ENCODE results near the gene VCAM1. TPM values are rescaled to one million over a fixed set of nuclear protein-coding genes. Genes with fewer than 3 reads are reported as not detected.

The VCAM1 gene
- polyA plus RNA-seq, 1 donor from 2014 or later, result 3.2 TPM

GRCh38 chr1:100746542-100746932 lies 27.0 kb downstream of the VCAM1 start:
- H3F3A ChIP-seq (ENCODE audit: insufficient read depth, low read length, poor library complexity, severe bottlenecking), result no peaks in the 10 kb centered on the region
- H2AFZ ChIP-seq (ENCODE audit: low read depth, low read length), result no peak overlapping the region
- peaks cover 3% of the 10 kb centered on the region for H3K9me3 ChIP-seq (ENCODE audit: low read length)
- no peaks in the 10 kb centered on the region for H4K20me1 ChIP-seq (ENCODE audit: insufficient read depth)
- no peaks in the 10 kb centered on the region for H3K27me3 ChIP-seq (ENCODE audit: insufficient read depth, low read depth, low read length)
- TF ChIP-seq REST (IDR thresholded peaks at IDR 0.05; ENCODE audit: borderline replicate concordance), result no peak
- no peak for TF ChIP-seq MXI1 (conservative IDR thresholded peaks at IDR 0.05; ENCODE audit: poor library complexity, severe bottlenecking)
- TF ChIP-seq POLR2AphosphoS5 (IDR thresholded peaks at IDR 0.05), result no peak
- TF ChIP-seq RAD21 (conservative IDR thresholded peaks at IDR 0.05), result no peak
- TF ChIP-seq EZH2 (IDR thresholded peaks at IDR 0.05; ENCODE audit: borderline replicate concordance, insufficient read depth, low read length, poor library complexity, severe bottlenecking), result no peak
- TF ChIP-seq TAF1 (IDR thresholded peaks at IDR 0.05; ENCODE audit: low read depth), result no peak
- no peak for TF ChIP-seq SMC3 (conservative IDR thresholded peaks at IDR 0.05; ENCODE audit: poor library complexity)
- no peak for TF ChIP-seq EP300 (conservative IDR thresholded peaks at IDR 0.05; ENCODE audit: poor library complexity, severe bottlenecking)
- TF ChIP-seq CTCF (IDR thresholded peaks at IDR 0.05; ENCODE audit: poor library complexity, severe bottlenecking), result no peak
- H3K4me3 ChIP-seq (ENCODE audit: low read length), result no peak overlapping the region
- no peak overlapping the region for H3K27ac ChIP-seq (ENCODE audit: low read length)
- no peak overlapping the region for H3K9ac ChIP-seq (ENCODE audit: low read length)
- H3K4me2 ChIP-seq (ENCODE audit: low read length), result no peak overlapping the region
- H3K9me2 ChIP-seq (ENCODE audit: insufficient read depth, low read length), result no peaks in the 10 kb centered on the region
- H3K36me3 ChIP-seq (ENCODE audit: insufficient read depth, low read length), result no peaks in the 10 kb centered on the region
- H3K79me2 ChIP-seq (replicated peaks; ENCODE audit: insufficient read depth, low read length), result no peaks in the 10 kb centered on the region

GRCh38 chr1:100747771-100748170 lies 28.2 kb downstream of the VCAM1 start:
- no peaks in the 10 kb centered on the region for H4K20me1 ChIP-seq (ENCODE audit: insufficient read depth)
- H2AFZ ChIP-seq (ENCODE audit: low read depth, low read length), result no peak overlapping the region
- no peaks in the 10 kb centered on the region for H3K27me3 ChIP-seq (ENCODE audit: insufficient read depth, low read depth, low read length)
- no peaks in the 10 kb centered on the region for H3K79me2 ChIP-seq (replicated peaks; ENCODE audit: insufficient read depth, low read length)
- H3K9ac ChIP-seq (ENCODE audit: low read length), result no peak overlapping the region
- no peaks in the 10 kb centered on the region for H3F3A ChIP-seq (ENCODE audit: insufficient read depth, low read length, poor library complexity, severe bottlenecking)
- H3K27ac ChIP-seq (ENCODE audit: low read length), result no peak overlapping the region
- no peaks in the 10 kb centered on the region for H3K9me2 ChIP-seq (ENCODE audit: insufficient read depth, low read length)
- TF ChIP-seq TAF1 (IDR thresholded peaks at IDR 0.05; ENCODE audit: low read depth), result no peak
- no peak for TF ChIP-seq MXI1 (conservative IDR thresholded peaks at IDR 0.05; ENCODE audit: poor library complexity, severe bottlenecking)
- TF ChIP-seq RAD21 (conservative IDR thresholded peaks at IDR 0.05), result no peak
- TF ChIP-seq EZH2 (IDR thresholded peaks at IDR 0.05; ENCODE audit: borderline replicate concordance, insufficient read depth, low read length, poor library complexity, severe bottlenecking), result no peak
- no peak for TF ChIP-seq REST (IDR thresholded peaks at IDR 0.05; ENCODE audit: borderline replicate concordance)
- TF ChIP-seq POLR2AphosphoS5 (IDR thresholded peaks at IDR 0.05), result no peak
- TF ChIP-seq CTCF (IDR thresholded peaks at IDR 0.05; ENCODE audit: poor library complexity, severe bottlenecking), result no peak
- TF ChIP-seq SMC3 (conservative IDR thresholded peaks at IDR 0.05; ENCODE audit: poor library complexity), result no peak
- no peak for TF ChIP-seq EP300 (conservative IDR thresholded peaks at IDR 0.05; ENCODE audit: poor library complexity, severe bottlenecking)
- peaks cover 3% of the 10 kb centered on the region for H3K9me3 ChIP-seq (ENCODE audit: low read length)
- H3K36me3 ChIP-seq (ENCODE audit: insufficient read depth, low read length), result no peaks in the 10 kb centered on the region
- H3K4me3 ChIP-seq (ENCODE audit: low read length), result no peak overlapping the region
- H3K4me2 ChIP-seq (ENCODE audit: low read length), result no peak overlapping the region

Data from neural cell (in vitro differentiated cells).